ENCODE data around the gene TRPV4. TPM values are rescaled to one million over a fixed set of nuclear protein-coding genes. Genes with fewer than 3 reads are reported as not detected.

TRPV4 gene
- total RNA-seq, 1 experiment from 2014 or later: 2.9 TPM

DNA sequence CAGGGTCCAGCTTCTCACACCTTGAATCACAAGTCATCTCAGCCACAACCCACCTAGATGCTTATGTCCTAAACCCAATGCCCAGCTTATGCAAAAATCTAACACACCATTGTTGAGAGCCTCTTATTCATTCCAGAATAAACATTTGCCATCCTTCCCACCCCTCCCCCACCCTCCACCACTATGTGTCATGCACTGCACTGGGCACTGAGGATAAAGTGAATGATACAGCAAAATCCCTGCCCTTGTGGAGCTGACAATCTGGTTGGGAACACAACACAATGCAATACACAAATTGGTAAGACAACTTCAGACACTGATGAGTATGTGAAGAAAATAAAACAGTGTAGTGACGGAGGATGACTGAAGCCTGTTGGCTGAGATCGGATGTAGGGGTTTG lies 48.6 kb upstream of the TRPV4 start (continued):
- TF ChIP-seq, protein P1, sequence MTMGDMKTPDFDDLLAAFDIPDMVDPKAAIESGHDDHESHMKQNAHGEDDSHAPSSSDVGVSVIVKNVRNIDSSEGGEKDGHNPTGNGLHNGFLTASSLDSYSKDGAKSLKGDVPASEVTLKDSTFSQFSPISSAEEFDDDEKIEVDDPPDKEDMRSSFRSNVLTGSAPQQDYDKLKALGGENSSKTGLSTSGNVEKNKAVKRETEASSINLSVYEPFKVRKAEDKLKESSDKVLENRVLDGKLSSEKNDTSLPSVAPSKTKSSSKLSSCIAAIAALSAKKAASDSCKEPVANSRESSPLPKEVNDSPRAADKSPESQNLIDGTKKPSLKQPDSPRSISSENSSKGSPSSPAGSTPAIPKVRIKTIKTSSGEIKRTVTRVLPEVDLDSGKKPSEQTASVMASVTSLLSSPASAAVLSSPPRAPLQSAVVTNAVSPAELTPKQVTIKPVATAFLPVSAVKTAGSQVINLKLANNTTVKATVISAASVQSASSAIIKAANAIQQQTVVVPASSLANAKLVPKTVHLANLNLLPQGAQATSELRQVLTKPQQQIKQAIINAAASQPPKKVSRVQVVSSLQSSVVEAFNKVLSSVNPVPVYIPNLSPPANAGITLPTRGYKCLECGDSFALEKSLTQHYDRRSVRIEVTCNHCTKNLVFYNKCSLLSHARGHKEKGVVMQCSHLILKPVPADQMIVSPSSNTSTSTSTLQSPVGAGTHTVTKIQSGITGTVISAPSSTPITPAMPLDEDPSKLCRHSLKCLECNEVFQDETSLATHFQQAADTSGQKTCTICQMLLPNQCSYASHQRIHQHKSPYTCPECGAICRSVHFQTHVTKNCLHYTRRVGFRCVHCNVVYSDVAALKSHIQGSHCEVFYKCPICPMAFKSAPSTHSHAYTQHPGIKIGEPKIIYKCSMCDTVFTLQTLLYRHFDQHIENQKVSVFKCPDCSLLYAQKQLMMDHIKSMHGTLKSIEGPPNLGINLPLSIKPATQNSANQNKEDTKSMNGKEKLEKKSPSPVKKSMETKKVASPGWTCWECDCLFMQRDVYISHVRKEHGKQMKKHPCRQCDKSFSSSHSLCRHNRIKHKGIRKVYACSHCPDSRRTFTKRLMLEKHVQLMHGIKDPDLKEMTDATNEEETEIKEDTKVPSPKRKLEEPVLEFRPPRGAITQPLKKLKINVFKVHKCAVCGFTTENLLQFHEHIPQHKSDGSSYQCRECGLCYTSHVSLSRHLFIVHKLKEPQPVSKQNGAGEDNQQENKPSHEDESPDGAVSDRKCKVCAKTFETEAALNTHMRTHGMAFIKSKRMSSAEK (CRISPR knock-in tag; IDR thresholded peaks at IDR 0.05; ENCODE audit: borderline replicate concordance): no peak
- TF ChIP-seq KAT7 (CRISPR knock-in tag; IDR thresholded peaks at IDR 0.05; ENCODE audit: borderline replicate concordance) (no peak), MYBL2 (CRISPR knock-in tag; IDR thresholded peaks at IDR 0.05) (no peak), RORB (CRISPR knock-in tag; IDR thresholded peaks at IDR 0.05) (no peak), TCF7 (CRISPR knock-in tag; IDR thresholded peaks at IDR 0.05; ENCODE audit: low read depth) (no peak), PREB (CRISPR knock-in tag; IDR thresholded peaks at IDR 0.05; ENCODE audit: borderline replicate concordance) (no peak), RELA (CRISPR knock-in tag; IDR thresholded peaks at IDR 0.05; ENCODE audit: borderline replicate concordance) (no peak), OVOL2 (CRISPR knock-in tag; IDR thresholded peaks at IDR 0.05; ENCODE audit: borderline replicate concordance) (no peak), FOXJ3 (CRISPR knock-in tag; IDR thresholded peaks at IDR 0.05; ENCODE audit: borderline replicate concordance) (no peak)

DNA sequence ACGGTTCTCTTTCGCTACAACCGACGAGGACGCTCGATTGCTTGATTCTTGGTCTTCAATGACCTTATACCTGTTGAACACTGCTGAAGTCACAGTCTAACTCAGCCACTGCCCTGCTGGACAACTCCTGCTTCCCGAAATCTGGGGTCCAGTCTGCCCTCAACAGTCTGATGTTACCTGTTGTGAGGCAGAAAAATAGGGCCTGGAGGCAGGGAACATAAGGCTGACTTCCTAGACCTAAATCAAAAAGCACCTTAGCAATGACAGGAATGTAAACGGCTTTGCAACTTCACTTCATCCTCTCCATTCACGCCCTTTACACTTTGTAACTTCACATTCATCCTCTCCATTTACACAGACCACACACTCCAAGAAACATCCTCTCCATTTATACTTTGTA lies 47.7 kb upstream of the TRPV4 start:
- Mint-ChIP-seq H3K36me3 (no peaks in the 10 kb centered on the region), H3K27me3 (ENCODE audit: low read depth) (peaks cover 22% of the 10 kb centered on the region), H3K9me3 (no peaks in the 10 kb centered on the region), H3K27ac (peak overlapping the region; percentile 93), H3K4me1 (peaks cover 48% of the 10 kb centered on the region), H3K4me3 (peak overlapping the region; percentile 80)
- ChIA-PET CTCF (interaction anchor here (1.0 to 2.9 kb wide), 2 partner anchors 20 to 36 kb away, joined by 5 to 15 read pairs; partner anchors contain the start of gene TCHP), POLR2A (no interaction called here)
- peak; percentile 11 for ATAC-seq
- DNase-seq (ENCODE audit: low spot score): no peak
- TF ChIP-seq RELA (CRISPR knock-in tag; IDR thresholded peaks at IDR 0.05; ENCODE audit: borderline replicate concordance) (no peak), SOX15 (CRISPR knock-in tag; IDR thresholded peaks at IDR 0.05) (no peak), TCF7 (CRISPR knock-in tag; IDR thresholded peaks at IDR 0.05; ENCODE audit: low read depth) (no peak), RORB (CRISPR knock-in tag; IDR thresholded peaks at IDR 0.05) (no peak), NFYB (CRISPR knock-in tag; conservative IDR thresholded peaks at IDR 0.05; ENCODE audit: low read depth) (no peak), HMGXB4 (CRISPR knock-in tag; IDR thresholded peaks at IDR 0.05) (no peak), ZNF121 (CRISPR knock-in tag; IDR thresholded peaks at IDR 0.05) (no peak), PRRX2 (CRISPR knock-in tag; IDR thresholded peaks at IDR 0.05) (no peak), NFATC4 (CRISPR knock-in tag; IDR thresholded peaks at IDR 0.05) (no peak), ZNF232 (CRISPR knock-in tag; IDR thresholded peaks at IDR 0.05) (no peak), GRHL2 (CRISPR knock-in tag; IDR thresholded peaks at IDR 0.05; ENCODE audit: insufficient replicate concordance, severe bottlenecking) (no peak), NR1H2 (CRISPR knock-in tag; IDR thresholded peaks at IDR 0.05) (no peak), ZNF263 (CRISPR knock-in tag; IDR thresholded peaks at IDR 0.05; ENCODE audit: low read depth) (no peak)
- TF ChIP-seq, protein P2, sequence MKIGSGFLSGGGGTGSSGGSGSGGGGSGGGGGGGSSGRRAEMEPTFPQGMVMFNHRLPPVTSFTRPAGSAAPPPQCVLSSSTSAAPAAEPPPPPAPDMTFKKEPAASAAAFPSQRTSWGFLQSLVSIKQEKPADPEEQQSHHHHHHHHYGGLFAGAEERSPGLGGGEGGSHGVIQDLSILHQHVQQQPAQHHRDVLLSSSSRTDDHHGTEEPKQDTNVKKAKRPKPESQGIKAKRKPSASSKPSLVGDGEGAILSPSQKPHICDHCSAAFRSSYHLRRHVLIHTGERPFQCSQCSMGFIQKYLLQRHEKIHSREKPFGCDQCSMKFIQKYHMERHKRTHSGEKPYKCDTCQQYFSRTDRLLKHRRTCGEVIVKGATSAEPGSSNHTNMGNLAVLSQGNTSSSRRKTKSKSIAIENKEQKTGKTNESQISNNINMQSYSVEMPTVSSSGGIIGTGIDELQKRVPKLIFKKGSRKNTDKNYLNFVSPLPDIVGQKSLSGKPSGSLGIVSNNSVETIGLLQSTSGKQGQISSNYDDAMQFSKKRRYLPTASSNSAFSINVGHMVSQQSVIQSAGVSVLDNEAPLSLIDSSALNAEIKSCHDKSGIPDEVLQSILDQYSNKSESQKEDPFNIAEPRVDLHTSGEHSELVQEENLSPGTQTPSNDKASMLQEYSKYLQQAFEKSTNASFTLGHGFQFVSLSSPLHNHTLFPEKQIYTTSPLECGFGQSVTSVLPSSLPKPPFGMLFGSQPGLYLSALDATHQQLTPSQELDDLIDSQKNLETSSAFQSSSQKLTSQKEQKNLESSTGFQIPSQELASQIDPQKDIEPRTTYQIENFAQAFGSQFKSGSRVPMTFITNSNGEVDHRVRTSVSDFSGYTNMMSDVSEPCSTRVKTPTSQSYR (CRISPR knock-in tag; IDR thresholded peaks at IDR 0.05): no peak
- TF ChIP-seq, protein P3, sequence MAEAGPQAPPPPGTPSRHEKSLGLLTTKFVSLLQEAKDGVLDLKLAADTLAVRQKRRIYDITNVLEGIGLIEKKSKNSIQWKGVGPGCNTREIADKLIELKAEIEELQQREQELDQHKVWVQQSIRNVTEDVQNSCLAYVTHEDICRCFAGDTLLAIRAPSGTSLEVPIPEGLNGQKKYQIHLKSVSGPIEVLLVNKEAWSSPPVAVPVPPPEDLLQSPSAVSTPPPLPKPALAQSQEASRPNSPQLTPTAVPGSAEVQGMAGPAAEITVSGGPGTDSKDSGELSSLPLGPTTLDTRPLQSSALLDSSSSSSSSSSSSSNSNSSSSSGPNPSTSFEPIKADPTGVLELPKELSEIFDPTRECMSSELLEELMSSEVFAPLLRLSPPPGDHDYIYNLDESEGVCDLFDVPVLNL (CRISPR knock-in tag; IDR thresholded peaks at IDR 0.05; ENCODE audit: borderline replicate concordance, low read depth): no peak
